ENCODE results near the gene ZBTB7C. TPM values are rescaled to one million over a fixed set of nuclear protein-coding genes. Genes with fewer than 3 reads are reported as not detected.

The ZBTB7C gene
- total RNA-seq, 1 donor from 2014 or later = 2.7 TPM

DNA sequence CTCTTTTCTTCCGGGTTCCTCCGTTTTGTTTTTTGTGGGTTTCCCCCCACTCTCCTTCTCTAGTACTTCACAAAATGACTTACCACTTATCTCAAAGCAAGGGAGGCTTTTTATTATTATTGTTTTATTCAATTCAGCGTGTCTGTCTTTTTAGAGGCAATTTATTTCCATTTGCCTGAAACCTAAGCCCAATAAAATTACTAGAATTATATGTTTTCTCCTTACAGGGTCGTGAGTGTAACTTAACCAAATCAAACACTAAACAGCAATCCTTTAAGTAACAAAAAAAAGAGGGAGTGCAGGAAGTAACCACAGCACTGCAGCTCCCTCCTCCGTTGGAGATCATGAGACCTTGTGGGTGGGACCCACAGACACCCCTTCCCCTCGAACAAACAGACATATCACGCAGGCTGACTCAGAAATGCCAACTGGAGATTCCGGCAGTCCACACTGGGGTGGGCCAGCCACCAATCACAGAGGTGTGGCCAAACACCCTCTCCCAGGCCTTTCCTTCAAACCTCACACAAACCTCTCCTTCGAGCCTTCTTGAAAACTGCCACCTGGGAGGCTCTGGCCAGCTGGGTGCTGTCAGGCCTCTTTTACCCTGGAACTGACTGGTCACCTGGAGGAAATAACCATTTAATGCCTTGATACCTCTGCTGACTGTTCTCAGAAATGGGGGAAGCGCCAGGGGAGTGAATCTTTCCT is 271.7 kb downstream of the ZBTB7C start:
- Histone ChIP-seq H3K4me1 (peaks cover 56% of the 10 kb centered on the region), H3K27ac (replicated peaks) (no peak overlapping the region), H3K36me3 (no peaks in the 10 kb centered on the region), H3K9me3 (replicated peaks) (no peaks in the 10 kb centered on the region), H3K27me3 (ENCODE audit: low read depth) (peaks cover 15% of the 10 kb centered on the region), H3K4me3 (peak overlapping the region; percentile 75)
- TF ChIP-seq, protein P1, sequence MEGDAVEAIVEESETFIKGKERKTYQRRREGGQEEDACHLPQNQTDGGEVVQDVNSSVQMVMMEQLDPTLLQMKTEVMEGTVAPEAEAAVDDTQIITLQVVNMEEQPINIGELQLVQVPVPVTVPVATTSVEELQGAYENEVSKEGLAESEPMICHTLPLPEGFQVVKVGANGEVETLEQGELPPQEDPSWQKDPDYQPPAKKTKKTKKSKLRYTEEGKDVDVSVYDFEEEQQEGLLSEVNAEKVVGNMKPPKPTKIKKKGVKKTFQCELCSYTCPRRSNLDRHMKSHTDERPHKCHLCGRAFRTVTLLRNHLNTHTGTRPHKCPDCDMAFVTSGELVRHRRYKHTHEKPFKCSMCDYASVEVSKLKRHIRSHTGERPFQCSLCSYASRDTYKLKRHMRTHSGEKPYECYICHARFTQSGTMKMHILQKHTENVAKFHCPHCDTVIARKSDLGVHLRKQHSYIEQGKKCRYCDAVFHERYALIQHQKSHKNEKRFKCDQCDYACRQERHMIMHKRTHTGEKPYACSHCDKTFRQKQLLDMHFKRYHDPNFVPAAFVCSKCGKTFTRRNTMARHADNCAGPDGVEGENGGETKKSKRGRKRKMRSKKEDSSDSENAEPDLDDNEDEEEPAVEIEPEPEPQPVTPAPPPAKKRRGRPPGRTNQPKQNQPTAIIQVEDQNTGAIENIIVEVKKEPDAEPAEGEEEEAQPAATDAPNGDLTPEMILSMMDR (IDR thresholded peaks at IDR 0.05; ENCODE audit: borderline replicate concordance) = no peak
- intact Hi-C loops (cut with micrococcal nuclease) = no loop called here
- DNase-seq = no peak

DNA sequence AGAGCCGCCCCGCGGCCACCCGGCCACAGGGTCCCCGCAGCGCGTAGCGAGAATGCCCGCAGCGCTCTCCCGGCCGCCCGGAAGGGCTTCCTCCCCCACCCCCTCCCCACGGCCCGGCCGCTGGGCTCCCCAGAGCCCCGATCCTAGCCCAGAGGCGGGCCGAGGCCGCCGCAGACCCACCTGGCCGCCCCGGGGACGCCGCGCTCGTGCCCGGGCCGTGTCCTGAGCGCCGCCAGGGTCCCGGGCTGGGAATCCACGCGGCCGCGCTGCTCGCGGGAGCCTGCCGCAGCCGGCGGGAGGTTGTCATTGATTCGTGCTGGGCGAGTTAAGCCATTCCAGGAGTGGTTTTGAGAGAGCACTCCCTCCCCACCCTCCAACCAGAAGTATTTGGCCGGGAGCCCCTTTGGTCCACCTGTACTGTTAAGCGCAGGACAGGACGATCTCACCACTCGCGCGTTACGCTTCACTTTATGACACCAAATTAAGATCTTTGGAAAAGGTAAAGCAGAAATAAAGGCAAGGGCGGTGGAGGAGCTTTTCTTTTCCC is 272.3 kb downstream of the ZBTB7C start:
- Histone ChIP-seq H3K36me3 (no peaks in the 10 kb centered on the region), H3K4me3 (peak overlapping the region; percentile 75), H3K4me1 (peaks cover 50% of the 10 kb centered on the region), H3K27me3 (ENCODE audit: low read depth) (peaks cover 15% of the 10 kb centered on the region), H3K9me3 (replicated peaks) (no peaks in the 10 kb centered on the region), H3K27ac (replicated peaks) (peak overlapping the region; percentile 8)
- TF ChIP-seq, protein P1 (IDR thresholded peaks at IDR 0.05; ENCODE audit: borderline replicate concordance) = peak; percentile 11
- intact Hi-C loops (cut with micrococcal nuclease) = no loop called here
- DNase-seq = no peak

DNA sequence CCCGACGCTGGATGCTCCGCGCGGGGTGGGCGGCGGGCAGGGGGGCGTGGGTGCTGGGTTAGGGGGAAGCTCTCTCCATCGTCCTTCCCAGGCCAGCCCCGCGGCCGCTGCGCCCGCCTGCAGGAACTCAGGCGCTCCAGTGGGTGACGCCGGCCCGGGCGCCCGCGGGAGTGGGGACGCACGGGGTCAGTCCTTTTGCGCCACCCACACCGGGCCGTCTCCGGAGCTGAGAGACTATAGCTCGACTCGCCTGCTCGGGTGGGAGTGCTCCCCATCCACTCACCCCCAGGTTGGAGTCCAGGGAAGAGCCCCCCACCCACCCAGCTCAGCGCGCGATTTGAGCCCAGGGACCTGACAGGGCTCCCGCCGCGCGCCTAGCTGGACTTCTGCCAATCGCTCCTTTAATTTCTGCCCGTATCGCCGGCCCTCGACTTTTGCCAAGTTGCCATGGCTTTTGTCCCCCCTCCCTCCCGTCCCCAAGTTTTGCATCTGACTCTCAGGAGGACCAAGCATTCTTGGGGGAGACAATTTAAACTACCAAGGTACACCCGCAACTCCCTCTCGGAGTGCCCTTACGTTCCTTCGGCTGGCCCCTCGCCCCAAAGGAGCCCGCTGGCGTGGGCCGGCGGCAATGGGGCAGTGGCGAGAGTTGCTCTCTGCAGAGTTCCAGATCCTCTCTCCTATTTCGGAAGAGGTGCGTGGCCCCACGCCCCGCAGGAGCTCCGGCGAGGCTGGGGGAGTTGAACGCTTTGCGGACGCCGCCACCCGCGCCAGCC is 272.9 kb downstream of the ZBTB7C start:
- intact Hi-C loops (cut with micrococcal nuclease) = no loop called here
- peak overlapping the region; percentile 75 for H3K4me3 ChIP-seq
- peak; percentile 46 for DNase-seq
- peak overlapping the region; percentile 8 for H3K27ac ChIP-seq (replicated peaks)
- H3K27me3 ChIP-seq (ENCODE audit: low read depth) = peaks cover 15% of the 10 kb centered on the region
- no peaks in the 10 kb centered on the region for H3K36me3 ChIP-seq
- H3K9me3 ChIP-seq (replicated peaks) = no peaks in the 10 kb centered on the region
- TF ChIP-seq, protein P1 (IDR thresholded peaks at IDR 0.05; ENCODE audit: borderline replicate concordance) = peak; percentile 44
- H3K4me1 ChIP-seq = peaks cover 45% of the 10 kb centered on the region

DNA sequence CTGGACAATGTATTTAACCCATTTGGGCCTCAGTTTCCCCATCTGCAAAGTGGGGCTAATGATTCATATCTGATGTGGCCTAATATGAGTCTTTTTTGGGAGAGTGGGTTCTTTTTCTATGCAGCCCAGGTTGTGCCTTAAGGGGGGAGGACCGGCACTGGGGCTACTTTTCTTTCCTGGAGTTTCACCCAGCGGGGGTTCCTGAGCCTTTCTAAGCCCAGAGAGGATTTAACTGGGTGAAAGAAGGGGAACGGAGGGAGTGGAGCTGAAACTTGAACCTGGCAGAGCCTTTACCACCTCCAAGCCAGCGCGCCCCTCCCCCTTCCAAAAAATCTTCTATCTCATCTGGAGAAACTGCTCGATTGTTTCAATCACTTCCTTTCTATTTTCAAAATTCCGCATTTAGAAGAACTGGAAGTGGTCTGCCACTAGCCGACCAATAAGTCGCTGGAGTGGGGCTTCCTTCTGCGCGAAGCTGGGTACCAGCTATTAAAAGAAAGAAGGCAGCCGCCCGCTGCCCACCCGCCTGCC is 273.7 kb downstream of the ZBTB7C start:
- TF ChIP-seq, protein P1 (IDR thresholded peaks at IDR 0.05; ENCODE audit: borderline replicate concordance) = no peak
- Histone ChIP-seq H3K36me3 (no peaks in the 10 kb centered on the region), H3K27ac (replicated peaks) (no peak overlapping the region), H3K4me1 (peaks cover 39% of the 10 kb centered on the region), H3K27me3 (ENCODE audit: low read depth) (peaks cover 15% of the 10 kb centered on the region), H3K4me3 (peak overlapping the region; percentile 75), H3K9me3 (replicated peaks) (no peaks in the 10 kb centered on the region)
- DNase-seq = no peak
- intact Hi-C loops (cut with micrococcal nuclease) = no loop called here

DNA sequence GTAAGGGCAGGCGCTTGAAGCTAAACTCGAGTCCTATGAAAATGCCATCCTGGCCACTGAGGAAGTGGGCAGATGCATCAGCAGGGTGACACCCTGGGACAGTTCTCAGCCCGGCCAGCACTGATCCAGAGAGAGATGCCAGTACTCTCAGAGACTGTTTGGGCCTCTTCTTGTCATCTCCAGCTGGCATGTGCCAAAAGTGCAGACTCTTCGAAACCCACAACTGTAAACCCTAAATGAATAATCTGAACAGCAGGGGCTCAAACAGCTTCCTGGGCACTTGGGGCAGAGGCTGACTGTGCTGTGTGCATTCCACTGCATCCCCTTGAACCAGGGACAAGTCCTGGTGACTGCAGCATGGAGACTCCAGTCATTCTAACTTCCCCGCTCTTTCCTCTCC is 274.6 kb downstream of the ZBTB7C start:
- Histone ChIP-seq H3K4me1 (peaks cover 30% of the 10 kb centered on the region), H3K4me3 (no peak overlapping the region), H3K36me3 (no peaks in the 10 kb centered on the region), H3K27ac (replicated peaks) (no peak overlapping the region), H3K27me3 (ENCODE audit: low read depth) (peaks cover 15% of the 10 kb centered on the region), H3K9me3 (replicated peaks) (no peaks in the 10 kb centered on the region)
- DNase-seq = no peak
- intact Hi-C loops (cut with micrococcal nuclease) = no loop called here
- TF ChIP-seq, protein P1 (IDR thresholded peaks at IDR 0.05; ENCODE audit: borderline replicate concordance) = no peak

Measured in left ventricle myocardium inferior (tissue), 1 donor.